Stimulated activated CD8-positive, alpha-beta memory T cell treated with anti-CD3 and anti-CD28 coated beads, Interleukin-2, amount 100 ng/mL, for 48 hours (primary cell): ENCODE results near the gene DHPS.
"Not testable (repeated sequence)": the region's sequence is repeated elsewhere in the genome, so short reads cannot be mapped to it uniquely, and the experiment has no call there.

Source experiments
- DNase-seq, 2 donors: peaks; one replicate each; pipeline ENCODE4 v3.0.0-alpha.2; 2020; ENCODE audit warnings: low read depth in 2 of 2

The DHPS gene

GRCh38 chr19:12705654-12706331 lies 24.1 kb upstream of the DHPS start:
- DNase-seq = no peak

GRCh38 chr19:12705169-12705568 lies 23.5 kb upstream of the DHPS start:
- DNase-seq = no peak

- peak in 1 of 2 donors; percentile 36 for DNase-seq
Measured at GRCh38 chr19:12703046-12703445, 21.4 kb upstream of the DHPS start.

GRCh38 chr19:12701596-12702282 lies 20.1 kb upstream of the DHPS start:
- DNase-seq = no peak

- no peak for DNase-seq
Measured at GRCh38 chr19:12698138-12698537, 16.5 kb upstream of the DHPS start.

- not testable (repeated sequence) for DNase-seq
Measured at GRCh38 chr19:12697425-12697824, 15.7 kb upstream of the DHPS start.

GRCh38 chr19:12696366-12697335 lies 15.0 kb upstream of the DHPS start, which contains the start of gene FBXW9:
Gene FBXW9, minus strand, starts transcription at chr19:12696631. Its CDS starts 50 bp downstream, at chr19:12696581.
- DNase-seq = peak; percentile 90 to 98

GRCh38 chr19:12695997-12696365 lies 14.3 kb upstream of the DHPS start:
- no peak for DNase-seq

- DNase-seq = no peak
Measured at GRCh38 chr19:12695514-12695913, 13.8 kb upstream of the DHPS start.

GRCh38 chr19:12695096-12695495 lies 13.4 kb upstream of the DHPS start:
- DNase-seq = no peak

GRCh38 chr19:12694641-12695040 lies 13.0 kb upstream of the DHPS start:
- DNase-seq = no peak

GRCh38 chr19:12692960-12693359 lies 11.3 kb upstream of the DHPS start:
- no peak for DNase-seq

- DNase-seq = no peak
Measured at GRCh38 chr19:12689581-12690216, 8.0 kb upstream of the DHPS start.

- DNase-seq = no peak
Measured at GRCh38 chr19:12689012-12689411, 7.3 kb upstream of the DHPS start.

- DNase-seq = no peak
Measured at GRCh38 chr19:12687496-12688196, 6.0 kb upstream of the DHPS start, which contains the start of gene GNG14. Gene GNG14, plus strand, starts transcription at chr19:12687998. Its CDS starts 51 bp downstream, at chr19:12688049.

GRCh38 chr19:12685831-12686230 lies 4.2 kb upstream of the DHPS start:
- no peak for DNase-seq

- DNase-seq = no peak
Measured at GRCh38 chr19:12680034-12680433, 1.6 kb downstream of the DHPS start.

- DNase-seq = not testable (repeated sequence)
Measured at GRCh38 chr19:12678039-12678438, 3.6 kb downstream of the DHPS start.

- DNase-seq = no peak
Measured at GRCh38 chr19:12676928-12677327, 4.8 kb downstream of the DHPS start.

- peak; percentile 83 to 87 for DNase-seq
Measured at GRCh38 chr19:12676384-12676792, 5.3 kb downstream of the DHPS start.

- DNase-seq = no peak
Measured at GRCh38 chr19:12675940-12676339, 5.7 kb downstream of the DHPS start.
